HepG2 (cell line): ENCODE results near the gene C21orf58. TPM values are rescaled to one million over a fixed set of nuclear protein-coding genes. Genes with fewer than 3 reads are reported as not detected.

Experiments
- DBP ChIP-seq: sonication (generic); formaldehyde crosslinking; IDR thresholded peaks from 2 replicates; pipeline ENCODE4 v1.4.0; 2020; ENCODE audit warnings: missing genetic modification reagents; ENCODE audit errors: not compliant biosample characterization
- ESRRA ChIP-seq: sonication (generic); formaldehyde crosslinking; IDR thresholded peaks from 2 replicates; pipeline ENCODE4 v1.5.1; 2020; ENCODE audit warnings: mild to moderate bottlenecking, low read depth, missing genetic modification reagents
- GFI1 ChIP-seq: sonication (generic); formaldehyde crosslinking; IDR thresholded peaks from 2 replicates; pipeline ENCODE4 v1.5.0; 2020; ENCODE audit warnings: missing genetic modification reagents, mild to moderate bottlenecking, borderline replicate concordance
- GTF3A ChIP-seq: sonication (generic); formaldehyde crosslinking; conservative IDR thresholded peaks from 2 replicates; pipeline ENCODE4 v1.4.0; 2020; ENCODE audit warnings: mild to moderate bottlenecking, missing genetic modification reagents
- HNRNPUL1 ChIP-seq: fragments of 200-400 bp; formaldehyde crosslinking; IDR thresholded peaks from 2 replicates; pipeline ENCODE4 v1.6.1; 2017; ENCODE audit warnings: low read depth, mild to moderate bottlenecking, low read length, moderate library complexity
- HOXA7 ChIP-seq: sonication (generic); formaldehyde crosslinking; IDR thresholded peaks from 2 replicates; pipeline ENCODE4 v1.8.1; 2022; ENCODE audit warnings: mild to moderate bottlenecking, missing genetic modification reagents, moderate library complexity
- JUNB ChIP-seq: sonication (generic); formaldehyde crosslinking; IDR thresholded peaks from 2 replicates; pipeline ENCODE4 v1.8.0; 2022; ENCODE audit warnings: missing genetic modification reagents, mild to moderate bottlenecking, borderline replicate concordance
- MBD4 ChIP-seq: IDR thresholded peaks from 2 replicates; pipeline ENCODE4 v1.6.1; 2012; ENCODE audit warnings: low read length, inconsistent platforms, borderline replicate concordance
- NFATC3 ChIP-seq: sonication (generic); formaldehyde crosslinking; IDR thresholded peaks from 2 replicates; pipeline ENCODE4 v1.5.1; 2020; ENCODE audit warnings: mild to moderate bottlenecking, missing genetic modification reagents
- POGK ChIP-seq: sonication (generic); formaldehyde crosslinking; conservative IDR thresholded peaks from 2 replicates; pipeline ENCODE4 v1.8.0; 2022; ENCODE audit warnings: mild to moderate bottlenecking, moderate library complexity, missing genetic modification reagents
- RFXANK ChIP-seq: IDR thresholded peaks from 2 replicates; pipeline ENCODE4 v1.6.1; 2016
- ZBTB25 ChIP-seq: IDR thresholded peaks from 2 replicates; pipeline ENCODE4 v1.6.1; 2018; ENCODE audit warnings: missing genetic modification reagents
- ZNF20 ChIP-seq: sonication (generic); formaldehyde crosslinking; IDR thresholded peaks from 2 replicates; pipeline ENCODE4 v1.4.0; 2020; ENCODE audit warnings: mild to moderate bottlenecking, moderate library complexity, missing genetic modification reagents
- ZNF512 ChIP-seq: sonication (generic); formaldehyde crosslinking; IDR thresholded peaks from 2 replicates; pipeline ENCODE4 v1.4.0; 2020; ENCODE audit warnings: mild to moderate bottlenecking, missing genetic modification reagents
- ZNF562 ChIP-seq: sonication (generic); formaldehyde crosslinking; IDR thresholded peaks from 2 replicates; pipeline ENCODE4 v1.8.0; 2022; ENCODE audit warnings: missing genetic modification reagents, borderline replicate concordance
- ZNF563 ChIP-seq: sonication (generic); formaldehyde crosslinking; IDR thresholded peaks from 2 replicates; pipeline ENCODE4 v1.8.0; 2022; ENCODE audit warnings: mild to moderate bottlenecking, moderate library complexity, missing genetic modification reagents
- ZNF687 ChIP-seq: sonication (generic); formaldehyde crosslinking; IDR thresholded peaks from 2 replicates; pipeline ENCODE4 v1.5.1; 2020; ENCODE audit warnings: mild to moderate bottlenecking, missing genetic modification reagents, moderate library complexity
- ZNF746 ChIP-seq: sonication (generic); formaldehyde crosslinking; IDR thresholded peaks from 2 replicates; pipeline ENCODE4 v1.8.0; 2022; ENCODE audit warnings: mild to moderate bottlenecking, missing genetic modification reagents
- ZNF782 ChIP-seq: sonication (generic); formaldehyde crosslinking; IDR thresholded peaks from 2 replicates; pipeline ENCODE4 v1.4.0; 2020; ENCODE audit warnings: missing genetic modification reagents, mild to moderate bottlenecking, borderline replicate concordance
- polyA plus RNA-seq, 8 experiments: library from polyadenylated mRNA; depleted of rRNA in 3 of 8; stranded (reverse) in 7 of 8; unstranded in 1 of 8; fragments of >200 nt; fragmentation: Illumina TruSeq in 4 of 8; extraction: Trizol in 4 of 8; gene quantifications; 2 replicates each; pipeline versions ENCODE4 v1.2.1 to v1.2.3, GENCODE V29; 2011 to 2016; ENCODE audit warnings: low read depth in 4 of 8, missing spikeins in 1 of 8, mixed read lengths in 1 of 8; ENCODE audit not compliant: insufficient read depth in 1 of 8
- total RNA-seq, 5 experiments: library from RNA; depleted of rRNA; stranded (reverse); fragments of >200 nt; fragmentation: Illumina TruSeq; extraction: Trizol; gene quantifications; 2 replicates each; pipeline ENCODE4 v1.2.3, GENCODE V29; 2016; ENCODE audit warnings: low read depth in 1 of 5

C21orf58 gene
- total and polyA plus RNA-seq, 2 of the 13 experiments (the other 11 are each of a cell fraction or from before 2014, with no cell fraction given): 3.5 to 6.8 TPM

GRCh38 chr21:46285761-46286647, 37.7 kb downstream of the C21orf58 start, which contains the start of gene YBEY (continued):
- TF ChIP-seq ZNF563 (CRISPR knock-in tag) (peak; percentile 82; the same call in 1 of the 2 replicates), HOXA7 (CRISPR knock-in tag) (no peak), HNRNPUL1 (0 out of 2 replicates have a peak, but pooled peaks have one; percentile 33), ZNF20 (CRISPR knock-in tag) (no peak), MBD4 (no peak), RFXANK (no peak), ZNF562 (no peak), DBP (CRISPR knock-in tag) (no peak), ESRRA (peak; percentile 62; the same call in 1 of the 2 replicates), JUNB (CRISPR knock-in tag) (no peak), POGK (CRISPR knock-in tag) (peak; percentile 85; the same call in 1 of the 2 replicates), ZNF746 (peak; percentile 76; the same call in 1 of the 2 replicates), ZNF782 (CRISPR knock-in tag) (no peak), GTF3A (CRISPR knock-in tag) (0 out of 2 replicates have a peak, but pooled peaks have one; percentile 14), ZNF687 (peak; percentile 93), ZNF512 (no peak), GFI1 (CRISPR knock-in tag) (peak; percentile 40; the same call in 1 of the 2 replicates), NFATC3 (CRISPR knock-in tag) (no peak), ZBTB25 (CRISPR knock-in tag) (peak; percentile 100)
